ENCODE results near the gene ZC3H8.
"Not testable (repeated sequence)": the region's sequence is repeated elsewhere in the genome, so short reads cannot be mapped to it uniquely, and the experiment has no call there.

ZC3H8 gene

DNA sequence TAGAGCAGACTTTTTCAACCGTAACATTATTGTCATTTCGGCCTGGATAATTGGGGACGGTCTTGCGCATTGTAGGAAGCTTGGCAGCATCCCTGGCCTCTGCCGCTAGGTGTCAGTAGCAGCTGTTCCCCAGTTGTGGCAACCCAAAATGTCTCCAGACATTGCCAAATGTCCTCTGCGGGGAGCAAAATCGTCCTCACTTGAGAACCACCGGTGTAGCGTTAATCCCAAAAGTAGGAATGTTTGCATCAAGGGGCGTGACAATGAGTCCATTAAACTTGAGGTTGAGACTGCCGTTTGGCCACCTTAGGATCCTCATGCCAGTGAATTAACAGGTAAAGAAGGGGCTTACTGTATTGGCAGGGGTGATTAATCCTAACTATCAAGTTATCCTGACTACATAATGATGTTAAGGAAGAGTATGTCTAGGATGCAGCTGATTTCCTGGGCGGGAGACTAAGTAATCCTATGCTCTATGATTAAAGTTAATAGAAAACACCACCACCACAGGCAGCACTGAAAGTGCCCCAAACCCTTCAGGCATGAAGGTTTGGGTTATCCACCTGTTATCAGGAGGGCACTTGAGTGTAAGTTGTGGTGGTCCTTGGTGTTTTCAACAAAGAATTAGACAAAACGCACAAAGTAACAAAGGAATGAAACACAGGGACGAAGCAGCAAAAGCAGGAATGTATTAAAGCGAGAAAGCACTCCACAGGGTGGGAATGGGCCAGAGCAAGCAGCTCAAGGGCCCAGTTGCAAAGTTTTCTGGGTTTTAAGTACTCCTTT lies 4.9 kb upstream of the ZC3H8 start:
- DNase-seq (ENCODE audit: low read depth in 2 of 2), result peak; percentile 76 to 79

DNA sequence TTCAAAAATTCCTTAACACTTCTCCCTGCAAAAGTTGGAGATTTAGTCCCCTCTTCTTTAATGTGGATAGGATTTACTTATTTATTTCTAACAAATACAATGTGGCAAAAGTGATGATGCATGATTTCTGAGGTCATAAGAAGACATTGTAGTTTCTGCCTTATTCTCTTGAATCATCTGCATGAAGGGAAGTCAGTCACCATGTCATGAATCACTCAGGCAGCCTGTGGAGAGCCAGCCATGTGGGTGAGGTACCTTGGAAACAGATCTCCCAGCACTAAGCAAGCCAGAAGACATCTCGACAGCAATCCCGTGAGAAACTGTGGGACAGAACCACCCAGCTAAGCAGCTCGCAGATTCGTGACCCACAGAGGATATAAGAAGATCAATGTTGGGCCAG lies 2.7 kb upstream of the ZC3H8 start:
- no peak for DNase-seq (ENCODE audit: low read depth in 2 of 2)

DNA sequence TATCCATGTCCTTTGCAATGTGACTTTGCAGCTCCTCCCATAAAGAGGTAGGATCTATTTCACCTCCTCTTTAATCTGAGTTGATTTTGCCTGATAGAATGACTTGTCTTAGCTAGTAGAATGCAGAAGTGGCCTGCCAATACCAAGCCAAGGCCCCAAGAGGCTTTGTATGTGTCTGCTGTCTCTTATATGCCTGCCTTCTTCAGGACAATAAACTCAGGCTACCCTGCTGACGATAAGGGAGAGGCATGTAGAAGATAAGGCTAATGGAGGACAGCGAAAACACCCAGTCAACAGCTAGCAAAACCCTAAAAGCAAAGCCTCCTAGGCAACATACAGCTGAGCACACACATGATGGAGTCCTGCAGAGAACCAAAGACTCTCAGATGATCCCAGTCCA lies 1.8 kb upstream of the ZC3H8 start:
- no peak for DNase-seq (ENCODE audit: low read depth in 2 of 2)

DNA sequence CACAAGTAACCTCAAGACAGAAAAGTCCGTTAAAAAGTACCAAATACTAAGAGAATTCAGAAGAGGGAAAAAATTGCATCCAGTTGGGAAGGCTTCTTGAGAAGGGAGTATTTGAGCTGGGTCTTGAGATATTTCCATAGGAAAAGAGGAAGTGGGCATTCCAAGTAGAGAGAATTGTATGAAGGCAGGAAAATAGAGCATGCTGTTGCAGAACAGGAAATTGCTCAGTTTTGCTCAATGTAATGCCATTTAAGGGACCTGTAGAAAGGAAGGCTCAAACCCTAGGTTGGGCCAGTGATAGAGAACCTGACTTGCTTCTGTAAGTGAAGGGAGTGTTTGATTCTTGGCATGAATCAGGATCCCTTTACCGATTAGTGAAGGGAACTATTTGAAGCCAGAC lies 1.0 kb upstream of the ZC3H8 start:
- no peak for DNase-seq (ENCODE audit: low read depth in 2 of 2)

DNA sequence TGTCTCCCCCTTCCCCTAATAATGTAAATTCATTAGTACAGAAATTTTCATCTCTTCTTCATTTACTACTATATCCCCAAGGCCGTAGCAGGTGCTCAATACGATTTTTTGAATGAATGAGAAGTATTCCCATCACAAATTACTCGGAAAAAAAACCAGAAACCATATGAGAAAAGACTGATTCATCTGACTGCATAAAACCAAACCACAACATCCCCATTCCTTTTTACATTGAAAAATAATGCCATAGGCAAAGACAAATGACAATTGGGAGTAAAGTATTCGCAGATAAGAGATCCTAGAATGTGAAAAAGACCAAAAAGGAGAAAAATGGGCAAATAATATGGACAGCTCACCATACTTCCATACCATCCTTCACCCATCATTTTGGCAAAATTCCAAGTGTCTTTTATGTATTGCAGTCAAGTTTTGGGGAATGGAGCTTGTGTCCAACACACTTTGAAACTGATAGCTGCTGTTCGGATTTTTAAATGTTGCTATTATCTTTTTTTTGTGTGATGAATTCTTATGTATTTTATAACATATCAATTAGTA lies 1.5 kb downstream of the ZC3H8 start:
- no peak for DNase-seq (ENCODE audit: low read depth in 2 of 2)

DNA sequence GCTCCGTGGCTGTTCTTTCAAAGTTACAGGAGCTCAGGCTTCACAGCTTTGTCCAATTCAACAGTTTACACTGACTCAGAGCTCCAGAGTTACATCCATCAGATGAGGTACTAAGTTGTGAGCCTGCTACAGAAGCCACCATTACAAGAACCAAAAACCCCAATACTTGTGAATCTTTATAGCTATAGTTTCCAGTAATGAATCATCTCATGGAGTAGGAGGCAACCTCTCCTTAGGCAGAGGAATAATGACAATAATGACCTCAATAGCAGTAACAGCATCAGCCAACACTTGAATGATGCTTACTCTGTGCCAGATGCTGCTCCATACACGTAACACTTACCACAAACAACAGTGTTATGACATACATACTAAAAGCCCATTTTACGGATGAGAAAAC lies 3.6 kb downstream of the ZC3H8 start:
- no peak for DNase-seq (ENCODE audit: low read depth in 2 of 2)

DNA sequence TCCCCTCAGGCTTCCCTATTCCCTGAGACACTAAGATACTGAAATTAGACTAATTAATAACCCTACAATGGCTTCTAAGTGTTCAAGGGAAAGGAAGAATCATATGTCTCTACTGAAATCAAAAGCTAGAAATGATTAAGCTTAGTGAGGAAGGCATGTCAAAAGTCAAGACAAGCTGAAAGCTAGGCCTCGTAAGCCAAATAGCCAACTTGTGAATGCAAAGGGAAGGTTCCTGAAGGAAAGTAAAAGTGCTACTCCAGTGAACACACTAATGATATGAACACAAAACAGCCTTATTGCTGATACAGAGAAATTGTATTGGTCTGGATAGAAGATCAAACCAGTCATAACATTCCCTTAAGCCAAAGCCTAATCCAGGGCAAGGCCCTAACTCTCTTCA lies 10.0 kb downstream of the ZC3H8 start:
- no peak for DNase-seq (ENCODE audit: low read depth in 2 of 2)

DNA sequence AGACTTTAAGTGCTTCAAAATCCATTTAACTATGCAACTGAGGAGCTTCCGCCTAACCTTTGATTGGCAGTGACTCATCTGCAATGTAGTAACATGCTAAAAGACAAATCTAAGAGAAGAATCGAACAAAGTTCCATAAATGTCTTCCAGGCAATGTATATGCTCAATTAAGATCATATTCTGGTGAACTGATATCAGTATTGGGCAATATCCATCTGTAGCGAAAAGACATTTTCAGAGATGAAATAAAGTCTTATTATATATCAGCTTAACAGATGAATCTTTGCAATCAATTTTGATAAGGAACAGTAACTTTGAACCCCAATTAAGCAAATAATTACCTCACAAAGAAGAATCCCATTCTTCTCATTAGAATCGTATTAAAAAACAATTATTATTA lies 11.6 kb downstream of the ZC3H8 start:
- no peak for DNase-seq (ENCODE audit: low read depth in 2 of 2)

DNA sequence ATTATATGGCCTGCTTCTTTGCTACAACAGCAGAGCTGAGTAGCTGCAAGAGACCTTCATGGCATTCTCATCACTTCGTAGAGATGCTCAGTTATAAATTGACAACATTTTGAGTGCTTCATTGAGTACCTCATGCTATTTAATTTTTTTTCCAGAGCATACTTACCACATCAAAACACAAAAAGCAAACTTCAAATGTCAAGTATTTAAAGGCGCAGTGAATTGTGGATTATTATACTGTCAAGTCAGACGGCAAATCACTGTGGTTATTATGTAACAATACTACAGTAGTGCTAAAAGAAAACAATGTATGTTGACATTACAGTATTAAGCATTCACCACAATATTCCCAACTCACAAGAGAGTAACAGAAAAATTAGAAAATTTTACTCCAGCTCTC lies 12.5 kb downstream of the ZC3H8 start:
- no peak for DNase-seq (ENCODE audit: low read depth in 2 of 2)

DNA sequence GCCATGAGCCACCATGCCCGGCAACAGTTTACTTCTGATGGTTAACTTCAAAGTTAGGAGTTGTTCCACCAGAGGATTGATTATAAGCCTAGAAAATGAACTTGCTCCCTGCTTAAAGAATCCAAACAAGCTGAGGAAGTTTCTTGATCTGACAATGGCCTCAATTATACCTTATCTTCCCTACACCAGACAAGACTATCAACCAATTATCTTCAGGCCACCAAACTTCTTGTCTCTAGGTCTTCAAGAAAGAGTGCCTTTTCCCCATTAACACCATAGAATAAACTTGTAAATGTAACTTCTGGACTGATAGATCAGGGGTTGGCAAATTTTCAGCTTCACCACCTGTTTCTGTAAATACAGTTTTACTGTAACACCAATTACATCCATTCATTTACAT lies 15.0 kb downstream of the ZC3H8 start:
- no peak for DNase-seq (ENCODE audit: low read depth in 2 of 2)

DNA sequence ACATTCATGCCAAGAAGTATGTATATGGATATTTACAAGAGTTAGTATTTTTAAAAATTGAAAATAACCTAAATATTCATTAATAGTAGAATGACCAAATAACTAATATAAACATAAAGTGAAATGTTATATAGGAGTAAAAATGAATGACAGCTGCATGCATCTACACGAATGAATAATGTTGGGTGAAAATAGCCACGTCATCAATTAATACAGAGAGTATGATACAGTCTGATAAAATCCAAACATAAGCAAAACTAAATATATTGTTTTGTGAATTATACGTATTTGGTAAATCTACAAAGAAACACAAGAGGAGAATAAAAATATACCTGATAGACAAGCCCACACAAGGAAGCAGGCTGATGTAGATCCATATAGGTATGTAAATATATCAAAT lies 24.5 kb downstream of the ZC3H8 start:
- DNase-seq (ENCODE audit: low read depth in 2 of 2), result no peak

DNA sequence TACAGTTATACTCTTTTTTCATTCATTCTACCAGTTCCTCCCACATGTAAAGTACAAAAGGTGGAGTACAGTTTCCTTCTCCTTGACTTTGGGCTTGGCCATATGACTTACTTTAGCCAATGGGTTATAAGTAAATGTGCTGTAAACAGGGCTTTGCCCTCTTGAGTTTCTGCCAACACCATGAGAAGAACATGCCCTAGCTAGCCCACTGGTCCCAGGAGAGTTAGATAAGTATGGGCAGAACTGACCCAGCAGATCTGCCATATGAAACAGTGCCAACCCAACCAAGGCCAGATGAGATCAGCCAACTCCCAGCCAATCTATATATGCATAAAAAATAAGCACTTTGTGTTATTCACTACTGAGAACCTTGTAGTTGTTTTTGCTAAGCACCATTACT lies 25.5 kb downstream of the ZC3H8 start:
- DNase-seq (ENCODE audit: low read depth in 2 of 2), result no peak

DNA sequence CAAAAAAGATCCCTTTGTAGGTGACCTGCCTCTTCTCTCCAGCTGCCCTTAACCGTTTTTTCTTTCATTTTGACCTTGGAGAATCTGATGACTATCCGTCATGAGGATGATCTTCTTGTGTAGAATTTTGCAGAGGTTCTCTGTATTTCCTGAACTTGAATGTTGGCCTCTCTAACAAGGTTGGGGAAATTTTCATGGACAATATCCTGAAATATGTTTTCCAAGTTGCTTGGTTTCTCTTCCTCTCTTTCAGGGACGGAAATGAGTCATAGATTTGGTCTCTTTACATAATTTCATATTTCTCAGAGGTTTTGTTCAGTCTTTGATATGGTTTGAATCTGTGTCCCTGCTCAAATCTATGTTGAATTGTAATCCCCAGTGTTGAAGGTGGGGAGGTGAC lies 34.0 kb downstream of the ZC3H8 start:
- no peak for DNase-seq (ENCODE audit: low read depth in 2 of 2)

DNA sequence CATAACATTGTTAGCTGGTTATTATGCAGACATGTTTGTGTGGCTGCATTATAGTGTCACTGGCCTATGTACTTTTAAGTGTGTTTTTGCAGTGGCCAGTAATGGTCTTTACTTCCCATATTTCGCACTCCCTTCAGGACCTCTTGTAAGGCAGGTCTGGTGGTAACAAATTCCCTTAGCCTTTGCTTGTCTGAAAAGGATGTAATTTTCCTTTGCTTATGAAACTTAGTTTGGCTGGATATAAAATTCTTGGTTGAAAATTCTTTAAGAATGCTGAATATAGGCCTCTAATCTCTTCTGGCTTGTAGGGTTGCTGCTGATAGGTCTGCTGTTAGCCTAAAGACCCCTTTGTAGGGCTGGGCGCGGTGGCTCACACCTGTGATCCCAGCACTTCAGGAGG lies 34.7 kb downstream of the ZC3H8 start:
- DNase-seq (ENCODE audit: low read depth in 2 of 2), result no peak

DNA sequence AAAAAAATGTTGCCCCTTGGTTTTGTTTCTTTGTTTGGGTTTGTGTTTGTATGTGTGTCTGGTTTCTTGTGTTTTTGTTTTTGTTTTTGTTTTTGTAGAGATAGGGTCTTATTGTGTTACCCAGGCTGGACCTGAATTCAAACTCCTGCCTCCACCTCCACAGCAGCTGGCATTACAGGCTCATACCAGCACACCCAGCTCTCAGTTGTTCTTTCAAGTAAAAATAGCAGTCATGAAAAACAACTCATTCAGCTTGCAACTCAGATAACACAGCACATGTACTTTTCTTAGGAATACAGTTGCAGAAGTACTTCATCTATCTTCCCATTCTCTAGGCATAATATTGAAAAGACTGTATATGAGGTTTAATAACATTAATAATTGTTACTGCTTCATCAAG lies 37.0 kb downstream of the ZC3H8 start:
- DNase-seq (ENCODE audit: low read depth in 2 of 2), result no peak

DNA sequence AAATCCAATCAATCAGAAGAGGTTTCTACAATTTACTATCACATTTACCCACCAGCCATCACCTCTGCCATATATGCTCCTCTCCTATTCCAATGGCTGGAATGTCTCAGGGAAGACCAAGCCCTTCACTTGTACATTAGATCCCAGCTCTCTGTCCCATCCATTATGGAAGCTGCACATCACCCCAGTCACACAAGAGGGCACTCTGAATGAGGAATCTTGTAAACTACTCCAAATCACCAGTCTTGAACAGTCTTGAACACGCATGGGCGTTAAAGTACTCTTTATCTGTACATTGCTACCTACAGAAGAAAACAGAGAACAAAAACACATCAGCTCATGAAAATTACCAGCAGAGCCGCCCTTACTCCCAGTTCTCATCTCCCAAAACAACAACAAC lies 38.7 kb downstream of the ZC3H8 start:
- no peak for DNase-seq (ENCODE audit: low read depth in 2 of 2)

DNA sequence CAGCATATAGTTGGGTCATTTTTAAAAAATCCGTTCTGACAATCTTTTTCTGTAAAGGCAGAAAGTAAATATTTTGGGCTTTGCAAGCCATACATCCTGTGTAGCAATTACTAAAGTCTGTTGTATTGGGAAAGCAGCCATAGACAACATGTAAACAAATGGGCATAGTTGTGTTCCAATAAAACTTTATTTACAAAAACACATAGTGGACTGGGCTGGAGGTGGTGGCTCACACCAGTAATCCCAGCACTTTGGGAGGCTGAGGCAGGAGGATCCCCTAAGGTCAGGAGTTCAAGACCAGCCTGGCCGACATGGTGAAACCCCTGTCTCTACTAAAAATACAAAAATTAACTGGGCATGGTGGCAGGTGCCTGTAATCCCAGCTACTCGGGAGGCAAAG lies 46.9 kb downstream of the ZC3H8 start:
- not testable (repeated sequence) for DNase-seq (ENCODE audit: low read depth in 2 of 2)

DNA sequence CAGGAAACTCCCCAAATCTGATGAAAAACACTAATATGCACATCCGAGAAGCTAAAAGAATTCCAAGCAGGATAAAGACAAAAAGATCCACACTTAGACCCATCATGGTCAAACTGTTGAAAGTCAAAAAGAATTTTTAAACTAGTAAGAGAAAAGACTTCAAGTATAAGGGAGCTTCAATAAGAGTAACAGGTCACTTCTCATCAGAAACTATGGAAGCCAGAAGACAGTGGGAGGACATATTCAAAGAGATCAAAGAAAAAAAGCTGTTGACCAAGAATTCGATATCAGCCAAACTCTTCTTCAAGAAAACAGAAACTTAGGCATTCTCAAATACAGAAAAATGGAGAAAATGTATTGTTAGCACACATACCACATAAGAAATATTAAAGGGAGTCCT lies 50.4 kb downstream of the ZC3H8 start:
- DNase-seq (ENCODE audit: low read depth in 2 of 2), result no peak

DNA sequence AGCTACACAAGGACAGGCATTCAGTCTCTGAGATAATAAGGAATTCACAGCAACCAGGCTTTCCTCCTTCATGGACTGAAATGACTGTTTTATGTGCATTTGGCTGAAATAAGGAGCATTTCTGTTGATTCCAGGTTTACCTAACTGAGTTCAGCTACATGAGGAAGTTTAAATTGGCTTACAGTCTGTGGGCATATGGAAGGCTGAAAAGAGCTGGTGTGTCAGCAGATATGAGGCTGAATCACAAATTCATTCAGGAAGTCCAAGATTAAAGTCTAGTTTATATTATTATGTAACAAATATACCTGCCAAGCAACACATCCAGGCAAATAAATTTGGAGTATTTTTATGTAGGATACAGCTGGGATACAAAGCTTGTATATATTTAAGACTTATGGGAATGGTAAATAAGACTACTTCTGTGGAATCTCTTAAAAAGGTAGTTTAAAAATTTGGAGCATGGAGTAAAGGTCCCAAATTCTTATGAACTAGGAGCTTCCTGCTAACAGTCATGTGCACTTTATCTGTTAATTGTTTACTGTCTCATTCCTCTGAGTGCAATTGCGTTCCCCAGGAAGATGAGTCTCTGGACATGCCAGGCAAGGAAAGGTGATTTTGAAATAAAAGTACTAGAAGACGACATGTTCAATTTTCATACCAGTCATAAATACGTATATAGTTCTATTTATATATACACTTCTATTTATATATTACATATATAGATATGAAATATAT lies 53.0 kb downstream of the ZC3H8 start:
- DNase-seq (ENCODE audit: low read depth in 2 of 2), result no peak

DNA sequence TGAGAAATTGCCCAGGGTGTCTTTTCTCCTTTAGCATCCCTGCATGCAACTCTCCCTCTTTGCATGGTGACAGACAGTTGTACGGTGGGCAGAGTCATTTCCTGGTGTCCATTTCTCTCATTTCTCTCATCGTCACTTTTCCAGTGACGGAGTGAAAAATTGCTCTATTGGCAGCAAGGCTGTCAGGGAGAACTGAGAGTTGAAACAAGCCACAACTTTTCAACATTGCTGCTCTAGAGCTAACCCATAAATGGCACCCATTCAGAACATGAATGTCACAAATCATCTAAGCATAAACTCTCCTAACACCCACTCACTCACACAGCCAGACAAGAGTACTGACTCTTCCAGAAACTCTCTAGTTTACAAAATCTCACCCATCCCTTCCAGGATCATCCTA lies 55.7 kb downstream of the ZC3H8 start:
- no peak for DNase-seq (ENCODE audit: low read depth in 2 of 2)

DNA sequence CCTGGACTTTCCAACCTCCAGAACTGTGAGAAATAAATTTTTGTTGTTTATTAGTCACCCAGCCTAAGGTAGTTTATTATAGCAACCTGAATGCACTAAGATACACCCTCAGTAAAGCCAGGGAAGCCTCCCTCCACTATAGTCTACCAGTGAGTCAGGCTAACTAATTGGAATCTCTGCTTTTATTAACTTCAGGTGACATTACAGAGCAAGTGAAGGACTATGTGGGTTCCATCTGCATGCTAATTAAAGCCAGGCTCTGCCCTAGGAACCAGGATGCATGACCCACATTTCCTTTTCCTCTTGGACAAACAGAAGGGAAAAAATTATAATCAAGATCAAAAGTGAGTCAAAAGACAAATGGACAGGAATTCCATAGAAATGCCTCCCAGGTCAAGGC lies 56.1 kb downstream of the ZC3H8 start:
- no peak for DNase-seq (ENCODE audit: low read depth in 2 of 2)

DNA sequence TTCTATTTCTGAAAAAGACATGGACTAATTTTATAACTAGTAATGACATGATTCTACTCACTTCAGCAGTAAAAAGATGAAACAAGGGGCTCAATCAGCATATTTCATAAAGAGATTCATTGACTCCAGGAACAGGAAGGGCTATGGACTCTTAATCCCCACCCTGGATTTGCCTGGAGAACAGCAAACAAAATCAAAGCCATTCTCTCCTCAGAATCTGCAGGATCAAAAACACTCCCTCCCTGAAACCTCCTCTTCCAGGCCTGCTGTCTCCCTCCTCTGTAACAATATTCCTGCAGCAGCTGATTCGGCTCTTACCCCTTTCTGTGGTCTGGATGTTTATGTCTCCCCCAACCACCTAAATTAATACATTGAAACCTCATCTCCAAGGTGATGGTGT lies 57.0 kb downstream of the ZC3H8 start:
- DNase-seq (ENCODE audit: low read depth in 2 of 2), result no peak

DNA sequence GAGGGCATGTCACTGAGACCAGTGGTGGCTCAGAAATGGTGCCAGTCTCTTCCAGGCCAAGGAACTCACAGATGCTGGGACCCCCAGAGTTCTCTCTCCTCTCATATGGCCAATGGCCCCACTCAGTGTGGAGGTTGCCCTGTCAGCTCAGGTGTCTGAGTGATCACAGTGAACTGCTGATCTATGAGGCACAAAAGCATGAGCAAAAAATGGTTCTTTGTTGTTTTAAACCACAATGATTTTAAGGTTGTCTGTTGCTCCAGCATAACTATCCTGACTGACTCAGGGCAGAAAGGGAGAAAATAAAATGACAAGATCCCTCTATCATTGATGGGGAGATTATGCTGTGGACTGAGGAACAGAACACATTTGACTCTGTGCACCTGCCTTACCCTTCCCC lies 58.9 kb downstream of the ZC3H8 start:
- no peak for DNase-seq (ENCODE audit: low read depth in 2 of 2)
